Measurements from ENCODE around the gene MYH4. TPM values are rescaled to one million over a fixed set of nuclear protein-coding genes. Genes with fewer than 3 reads are reported as not detected.

Gene MYH4
- total and polyA plus RNA-seq, 2 of the 8 experiments (the other 6 are each of a cell fraction or from before 2014, with no cell fraction given) = not detected

- TF ChIP-seq CHD7 (IDR thresholded peaks at IDR 0.05; ENCODE audit: insufficient replicate concordance, low read length) = no peak
- TF ChIP-seq E2F6 (IDR thresholded peaks at IDR 0.05) = no peak
- no peak for TF ChIP-seq FOSL1 (IDR thresholded peaks at IDR 0.05; ENCODE audit: insufficient read depth, low read depth, low read length)
- no peak for TF ChIP-seq RXRA (IDR thresholded peaks at IDR 0.05; ENCODE audit: insufficient read depth, low read depth, low read length)
- TF ChIP-seq SIX5 (IDR thresholded peaks at IDR 0.05; ENCODE audit: low read depth, low read length) = no peak
- no peak for TF ChIP-seq SP4 (IDR thresholded peaks at IDR 0.05; ENCODE audit: low read length)
- TF ChIP-seq USF2 (IDR thresholded peaks at IDR 0.05; ENCODE audit: low read length) = no peak
- no peak for TF ChIP-seq ATF2 (IDR thresholded peaks at IDR 0.05; ENCODE audit: low read length)
These were observed 40.6 kb downstream of the MYH4 start (continued) for GRCh38 chr17:10428781-10429180.
